Activated T-cell treated with anti-CD3 and anti-CD28 coated beads, Interleukin-2, amount 50 U/mL, for 24 hours (primary cell): ENCODE data around the gene KCTD6.
A peak's percentile ranks its signal among the peaks of the same experiment; 100 is the strongest.

ENCODE experiments used
- DNase-seq: peaks from one replicate; pipeline ENCODE4 v3.0.0-alpha.2; 2020
- H3K27ac Mint-ChIP-seq: 2 replicates; pipeline ENCODE4 v1.8.0; 2020; ENCODE audit warnings: mild to moderate bottlenecking, mixed read lengths
- H3K27me3 Mint-ChIP-seq: 2 replicates; pipeline ENCODE4 v1.8.0; 2020; ENCODE audit warnings: mixed read lengths
- H3K36me3 Mint-ChIP-seq: 2 replicates; pipeline ENCODE4 v1.8.0; 2020; ENCODE audit warnings: low read depth, mixed read lengths
- H3K4me1 Mint-ChIP-seq: 2 replicates; pipeline ENCODE4 v1.8.0; 2020; ENCODE audit warnings: low read depth, mixed read lengths
- H3K4me3 Mint-ChIP-seq: 2 replicates; pipeline ENCODE4 v1.8.0; 2020; ENCODE audit warnings: mild to moderate bottlenecking, moderate library complexity, mixed read lengths
- H3K9me3 Mint-ChIP-seq: 2 replicates; pipeline ENCODE4 v1.8.0; 2020; ENCODE audit warnings: mixed read lengths

Gene KCTD6

DNA sequence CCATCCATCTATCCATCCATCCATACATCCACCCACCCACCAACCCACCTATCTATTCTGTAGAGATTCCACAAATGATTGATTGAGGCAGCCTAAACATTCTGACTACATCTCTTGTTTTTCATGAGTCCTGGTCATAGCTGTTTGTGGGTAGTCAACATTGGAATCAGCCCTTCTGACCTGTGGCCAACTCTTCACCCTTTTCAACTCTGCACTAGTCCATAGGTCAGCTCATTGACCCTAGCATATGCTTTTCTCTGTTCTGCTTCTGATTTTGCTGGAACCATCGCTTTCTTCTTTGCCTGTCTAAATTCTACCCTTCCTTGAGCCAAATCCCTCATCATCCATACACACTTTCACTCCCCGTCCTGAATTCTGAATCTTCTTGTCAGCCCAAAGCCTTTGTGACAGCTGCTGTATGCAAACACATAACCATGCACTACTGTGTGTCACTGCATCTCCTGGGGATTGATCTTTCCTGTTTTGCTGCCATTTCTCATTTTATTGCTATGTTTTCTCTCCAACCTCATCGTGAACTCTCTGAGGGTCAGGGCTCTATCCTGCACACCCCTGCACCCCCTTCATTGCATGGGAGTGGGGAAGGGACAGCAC, 16.8 kb upstream of the KCTD6 start:
- H3K27me3 Mint-ChIP-seq, result peaks cover 3% of the 10 kb centered on the region
- H3K9me3 Mint-ChIP-seq, result no peaks in the 10 kb centered on the region
- H3K27ac Mint-ChIP-seq, result no peak overlapping the region
- DNase-seq, result no peak
- peaks cover 39% of the 10 kb centered on the region for H3K4me1 Mint-ChIP-seq
- H3K4me3 Mint-ChIP-seq, result no peak overlapping the region
- no peaks in the 10 kb centered on the region for H3K36me3 Mint-ChIP-seq

DNA sequence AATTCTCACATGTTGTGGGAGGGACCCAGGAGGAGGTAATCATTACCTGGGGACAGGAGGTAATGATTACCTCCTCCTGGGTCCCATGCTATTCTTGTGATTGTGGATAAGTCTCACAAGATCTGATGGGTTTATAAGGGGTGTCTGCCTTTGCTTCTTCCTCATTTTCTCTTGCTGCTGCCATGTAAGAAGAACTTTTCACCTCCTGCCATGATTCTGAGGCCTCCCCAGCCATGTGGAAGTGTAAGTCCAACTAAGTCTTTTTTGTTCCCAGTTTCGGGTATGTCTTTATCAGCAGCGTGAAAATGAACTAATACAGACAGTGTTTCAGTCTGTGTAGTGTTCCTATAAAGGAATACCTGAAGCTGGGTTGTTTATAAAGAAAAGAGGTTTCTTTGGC, 13.1 kb upstream of the KCTD6 start:
- Mint-ChIP-seq H3K4me3 (no peak overlapping the region), H3K27ac (no peak overlapping the region), H3K27me3 (no peaks in the 10 kb centered on the region), H3K4me1 (peaks cover 13% of the 10 kb centered on the region), H3K9me3 (no peaks in the 10 kb centered on the region), H3K36me3 (no peaks in the 10 kb centered on the region)
- no peak for DNase-seq

DNA sequence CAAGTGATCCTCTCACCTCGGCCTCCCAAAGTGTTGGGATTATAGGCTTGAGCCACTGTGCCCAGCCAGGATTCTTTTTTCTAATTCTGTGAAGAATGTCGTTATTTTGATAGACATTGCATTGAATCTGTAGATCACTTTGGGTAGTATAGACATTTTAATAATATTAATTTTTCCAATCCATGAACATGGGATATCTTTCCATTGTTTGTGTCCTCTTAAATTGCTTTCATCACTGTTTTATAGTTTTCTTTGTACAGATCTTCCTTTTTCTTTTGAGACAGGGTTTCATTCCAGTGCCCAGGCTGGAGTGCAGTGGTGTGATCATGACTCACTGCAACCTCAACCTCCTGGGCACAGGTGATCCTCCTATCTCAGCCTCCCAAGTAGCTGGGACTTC, 11.6 kb upstream of the KCTD6 start:
- Mint-ChIP-seq H3K27me3 (no peaks in the 10 kb centered on the region), H3K9me3 (no peaks in the 10 kb centered on the region), H3K4me3 (no peak overlapping the region), H3K4me1 (no peaks in the 10 kb centered on the region), H3K36me3 (no peaks in the 10 kb centered on the region), H3K27ac (no peak overlapping the region)
- no peak for DNase-seq

DNA sequence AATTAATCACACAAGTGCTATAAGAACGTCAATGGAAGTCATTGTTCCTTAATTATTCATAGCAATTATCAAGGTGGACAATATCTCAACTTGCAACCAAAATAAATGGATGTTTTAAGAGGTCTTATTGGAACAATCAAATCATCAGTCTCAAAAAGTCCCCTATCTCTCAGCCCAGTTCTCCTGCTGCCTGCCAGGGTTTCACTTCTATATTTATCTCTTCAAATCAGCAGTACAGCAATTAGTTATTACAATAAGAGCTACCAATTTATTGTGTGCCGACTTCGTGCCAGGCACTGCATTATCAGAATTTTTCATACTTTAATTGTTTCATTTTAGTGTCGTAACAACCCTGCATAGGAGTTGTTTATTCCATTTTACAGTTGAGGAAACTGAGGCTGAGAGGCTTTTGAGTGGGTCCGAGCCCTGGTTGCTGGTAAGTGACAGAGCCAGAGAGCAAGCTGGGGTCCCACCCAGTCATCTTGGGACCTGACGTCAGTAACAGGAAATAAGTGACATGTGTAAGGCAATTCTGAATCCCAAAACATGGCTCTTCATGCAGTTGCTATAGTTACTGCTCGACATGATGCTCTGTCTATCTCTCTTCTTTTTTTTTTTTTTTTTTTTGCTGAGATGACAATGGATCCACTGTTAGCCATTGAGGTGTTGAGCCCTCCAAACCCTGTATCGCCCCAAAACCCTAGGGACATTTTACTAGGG, 8.8 kb upstream of the KCTD6 start:
- Mint-ChIP-seq H3K4me1 (peaks cover 9% of the 10 kb centered on the region), H3K36me3 (no peaks in the 10 kb centered on the region), H3K9me3 (no peaks in the 10 kb centered on the region), H3K27me3 (peaks cover 2% of the 10 kb centered on the region), H3K27ac (no peak overlapping the region), H3K4me3 (no peak overlapping the region)
- DNase-seq, result no peak

DNA sequence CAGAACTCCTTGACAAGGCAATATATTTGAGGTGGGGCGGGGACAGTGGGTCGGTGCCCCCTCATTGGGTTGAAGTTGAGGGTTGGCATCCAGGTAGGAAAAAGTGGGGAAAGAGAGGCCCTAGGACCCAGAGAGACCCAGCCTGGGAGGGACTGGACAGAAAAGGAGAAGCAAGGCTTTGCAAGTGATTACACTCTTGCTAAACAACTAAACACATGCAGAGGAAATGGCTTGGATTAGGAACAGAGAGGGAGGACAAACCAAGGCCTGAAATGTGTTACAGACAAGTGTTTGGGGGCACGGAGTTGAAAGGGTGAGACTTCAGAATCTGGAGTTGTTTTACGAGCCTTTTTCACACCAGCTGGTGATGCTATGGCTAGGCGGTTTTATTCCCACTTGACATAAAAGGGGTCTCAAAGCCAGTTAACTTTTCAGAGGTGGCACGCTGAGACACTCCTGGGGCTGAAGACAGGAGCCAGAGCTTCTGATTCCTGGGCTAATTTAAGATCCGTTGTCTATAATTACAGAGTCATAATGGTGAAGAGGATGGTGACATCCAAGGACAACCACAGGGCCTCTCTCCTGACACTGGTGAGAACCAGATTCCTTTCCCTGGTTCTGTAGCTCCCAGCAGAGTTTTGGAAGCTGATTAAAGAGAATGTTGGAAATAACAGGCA, 7.7 kb upstream of the KCTD6 start:
- peaks cover 9% of the 10 kb centered on the region for H3K4me1 Mint-ChIP-seq
- H3K4me3 Mint-ChIP-seq, result no peak overlapping the region
- H3K27me3 Mint-ChIP-seq, result peaks cover 10% of the 10 kb centered on the region
- H3K36me3 Mint-ChIP-seq, result no peaks in the 10 kb centered on the region
- H3K27ac Mint-ChIP-seq, result no peak overlapping the region
- H3K9me3 Mint-ChIP-seq, result no peaks in the 10 kb centered on the region
- no peak for DNase-seq

DNA sequence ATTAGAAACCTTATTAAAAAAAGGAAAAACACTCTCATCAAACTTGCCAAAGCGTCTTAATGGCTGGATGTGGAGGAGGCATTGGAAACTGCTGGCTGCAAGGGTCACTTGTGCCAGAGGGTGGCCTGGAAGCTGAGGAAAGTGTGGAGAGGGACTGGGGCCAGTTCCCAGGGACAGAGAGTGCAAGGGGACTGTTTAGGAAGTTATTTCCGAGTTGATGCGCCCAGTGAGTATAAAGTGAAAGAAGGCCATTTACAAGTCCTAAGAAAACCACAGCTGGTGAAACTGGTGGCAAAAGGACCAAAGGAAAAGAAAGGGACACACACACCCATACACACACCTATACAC, 7.2 kb upstream of the KCTD6 start:
- Mint-ChIP-seq H3K4me1 (peaks cover 9% of the 10 kb centered on the region), H3K27ac (no peak overlapping the region), H3K27me3 (peaks cover 10% of the 10 kb centered on the region), H3K9me3 (no peaks in the 10 kb centered on the region), H3K36me3 (no peaks in the 10 kb centered on the region), H3K4me3 (no peak overlapping the region)
- no peak for DNase-seq

DNA sequence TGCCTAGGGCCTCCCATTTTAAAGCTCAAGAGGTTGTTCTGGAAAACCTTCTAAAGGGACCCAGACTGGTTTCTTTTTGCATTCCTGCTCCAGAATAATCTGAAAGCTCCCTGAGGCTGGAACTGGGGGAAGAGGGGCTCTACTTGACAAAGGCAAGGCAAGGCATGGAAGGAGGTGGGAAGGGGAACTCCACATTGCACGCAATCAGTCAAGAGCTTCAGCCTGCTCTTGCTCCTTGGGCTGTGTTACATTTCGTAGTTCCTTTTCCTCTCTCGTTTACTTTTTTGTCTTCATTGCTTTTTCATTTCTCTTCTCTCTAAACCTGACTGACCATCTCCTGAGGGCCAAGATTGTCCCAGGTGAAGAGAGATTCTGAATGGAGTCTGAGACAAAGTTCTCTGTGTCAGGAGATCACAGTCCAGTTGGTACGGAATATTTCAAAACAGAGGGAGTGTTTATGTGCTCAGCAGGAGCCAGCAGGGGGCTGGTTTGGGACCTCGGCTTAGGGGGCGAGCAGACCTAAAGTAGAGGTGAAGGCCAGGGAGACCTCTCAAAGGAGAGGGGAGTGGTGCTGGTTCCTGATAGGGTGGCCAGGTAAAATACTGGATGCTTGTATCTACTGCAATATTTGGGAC, 6.0 kb upstream of the KCTD6 start:
- peaks cover 10% of the 10 kb centered on the region for H3K27me3 Mint-ChIP-seq
- H3K9me3 Mint-ChIP-seq, result no peaks in the 10 kb centered on the region
- no peaks in the 10 kb centered on the region for H3K36me3 Mint-ChIP-seq
- no peak for DNase-seq
- H3K4me1 Mint-ChIP-seq, result peaks cover 18% of the 10 kb centered on the region
- no peak overlapping the region for H3K4me3 Mint-ChIP-seq
- H3K27ac Mint-ChIP-seq, result no peak overlapping the region

DNA sequence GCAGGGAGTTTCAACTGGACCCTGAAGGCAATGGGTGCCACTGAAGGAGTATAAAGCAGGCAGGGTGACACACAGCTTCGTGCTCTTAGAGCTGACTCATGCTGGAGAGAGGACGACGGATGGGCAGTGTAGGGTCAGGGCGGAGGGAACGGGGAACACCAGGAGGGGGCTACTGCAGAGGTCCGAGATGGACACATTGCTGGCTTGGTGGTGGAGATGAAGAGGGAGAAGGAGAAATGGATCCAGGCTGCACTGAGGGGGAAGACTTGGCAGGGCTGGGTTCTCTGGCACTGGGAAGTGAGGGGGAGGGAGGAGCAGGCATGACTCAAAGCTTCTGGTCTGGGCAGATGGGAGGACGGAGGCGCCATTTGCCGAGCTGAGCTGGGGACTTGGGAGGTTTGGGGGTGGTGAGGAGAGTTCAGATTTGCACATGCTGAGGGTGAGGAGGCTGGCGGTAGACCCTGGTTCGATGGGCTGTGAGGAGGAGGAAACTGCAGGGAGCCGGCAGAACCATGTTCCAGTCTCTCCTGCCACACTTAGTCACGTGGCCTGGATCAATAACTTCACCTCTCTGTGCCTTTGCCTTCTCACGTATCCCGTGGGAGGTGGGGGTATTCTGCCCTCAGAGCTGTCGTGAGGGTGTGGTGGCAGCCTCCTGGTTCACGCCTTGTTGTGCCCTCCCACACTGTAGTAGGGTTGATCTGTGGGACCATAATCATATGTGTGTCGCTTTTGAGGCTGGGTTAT, 4.6 kb upstream of the KCTD6 start:
- DNase-seq, result no peak
- Mint-ChIP-seq H3K36me3 (no peaks in the 10 kb centered on the region), H3K9me3 (no peaks in the 10 kb centered on the region), H3K4me3 (no peak overlapping the region), H3K27me3 (peaks cover 10% of the 10 kb centered on the region), H3K4me1 (peaks cover 23% of the 10 kb centered on the region), H3K27ac (no peak overlapping the region)

DNA sequence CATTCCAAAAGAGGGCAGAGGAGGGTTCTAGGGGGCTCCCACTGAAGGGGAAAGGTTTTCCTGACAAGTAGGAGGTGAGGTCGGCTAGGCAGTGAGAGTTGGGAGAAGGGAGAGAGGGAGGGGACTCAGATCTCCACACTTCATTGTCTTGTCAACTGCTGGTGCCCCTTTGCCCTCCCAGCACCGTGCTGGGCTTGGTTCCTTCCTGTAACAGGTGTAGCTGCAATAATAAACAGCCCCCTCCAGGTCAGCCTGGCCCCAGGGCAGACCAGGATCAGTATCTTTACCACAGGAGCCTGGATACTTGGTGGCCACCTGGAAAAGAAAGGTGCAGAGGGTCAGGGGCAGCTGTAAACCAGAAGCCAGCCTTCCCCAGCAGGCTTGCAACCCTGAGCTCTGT, 2.9 kb upstream of the KCTD6 start:
- Mint-ChIP-seq H3K27me3 (peaks cover 10% of the 10 kb centered on the region), H3K27ac (no peak overlapping the region), H3K4me3 (no peak overlapping the region), H3K9me3 (no peaks in the 10 kb centered on the region), H3K4me1 (peaks cover 38% of the 10 kb centered on the region), H3K36me3 (peaks cover 3% of the 10 kb centered on the region)
- DNase-seq, result no peak

DNA sequence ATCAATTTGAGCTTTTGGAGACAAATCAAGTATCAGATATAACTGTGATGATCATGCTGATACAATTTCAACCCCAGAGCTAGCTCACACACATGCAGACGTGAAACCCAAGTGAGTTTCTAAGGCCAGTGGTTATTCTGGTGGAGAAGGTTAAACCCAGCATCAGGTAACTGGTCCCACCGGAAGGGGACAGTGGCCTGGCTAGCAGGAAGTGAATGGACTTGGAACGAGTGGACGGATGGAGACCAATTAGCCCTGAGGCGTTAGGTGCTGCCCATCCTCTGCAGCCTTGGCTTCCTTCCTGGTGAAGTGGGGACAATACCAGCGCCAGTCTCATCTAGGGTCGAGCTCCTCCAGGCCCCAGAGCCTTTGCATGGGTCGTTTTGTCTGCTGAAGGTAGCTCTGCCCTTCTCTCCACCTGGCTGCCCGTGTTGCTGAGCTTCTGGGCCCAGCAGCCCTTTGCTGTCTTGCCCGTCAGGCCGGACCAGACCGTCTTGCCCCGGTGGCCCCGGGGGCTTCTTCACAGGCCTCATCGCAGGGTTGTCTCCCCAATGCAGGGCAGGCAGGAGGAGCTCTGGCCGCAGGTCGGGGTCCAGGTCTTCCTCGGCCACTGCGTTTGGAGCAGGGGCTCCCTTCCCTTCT, 915 bp upstream of the KCTD6 start:
- peak overlapping the region; percentile 76 for H3K27ac Mint-ChIP-seq
- H3K27me3 Mint-ChIP-seq, result peaks cover 10% of the 10 kb centered on the region
- H3K4me1 Mint-ChIP-seq, result peaks cover 55% of the 10 kb centered on the region
- H3K9me3 Mint-ChIP-seq, result no peaks in the 10 kb centered on the region
- peak; percentile 41 for DNase-seq
- peak overlapping the region; percentile 57 for H3K4me3 Mint-ChIP-seq
- H3K36me3 Mint-ChIP-seq, result peaks cover 3% of the 10 kb centered on the region

DNA sequence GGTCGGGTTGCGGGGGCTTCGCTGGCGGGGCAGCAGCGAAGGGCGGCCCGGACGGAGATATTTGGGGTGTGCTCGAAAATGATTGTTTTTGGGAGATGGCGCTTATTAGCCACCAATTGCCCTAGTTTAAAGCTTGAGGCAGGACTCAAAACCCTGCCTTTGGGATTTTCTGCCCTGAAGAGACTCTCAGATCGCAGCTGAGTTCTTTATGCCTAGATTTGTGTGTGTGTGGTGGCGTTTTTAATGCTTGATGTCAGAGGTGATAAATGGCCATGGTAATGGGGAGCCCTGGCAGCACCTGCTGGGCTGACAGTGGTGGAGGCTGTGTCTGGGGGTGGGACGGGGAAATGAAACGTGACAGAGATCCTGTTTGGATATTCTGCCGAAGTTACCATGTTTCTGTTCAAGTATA, 604 bp downstream of the KCTD6 start:
- peak overlapping the region; percentile 91 for H3K4me3 Mint-ChIP-seq
- peaks cover 64% of the 10 kb centered on the region for H3K4me1 Mint-ChIP-seq
- peak overlapping the region; percentile 88 for H3K27ac Mint-ChIP-seq

DNA sequence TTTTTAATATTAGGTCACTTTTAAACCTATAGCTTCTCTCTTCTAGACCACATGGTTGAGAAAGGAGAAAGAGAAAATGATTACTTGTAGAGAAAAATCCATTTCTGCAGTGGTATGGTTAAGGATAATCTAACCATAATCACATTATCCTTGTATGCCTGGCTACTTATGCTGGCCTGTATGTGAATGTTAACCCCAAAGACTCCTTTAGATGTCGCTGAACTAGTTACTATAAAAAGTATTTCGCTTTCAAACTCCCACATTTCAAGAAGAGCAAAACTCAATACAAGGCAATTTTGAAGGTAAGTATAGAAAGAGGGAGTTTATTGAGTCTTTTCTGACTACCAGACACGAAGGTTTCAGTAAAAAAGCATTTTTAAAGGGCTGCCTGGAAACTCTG, 2.2 kb downstream of the KCTD6 start:
- no peak for DNase-seq
- peaks cover 68% of the 10 kb centered on the region for H3K4me1 Mint-ChIP-seq
- no peaks in the 10 kb centered on the region for H3K27me3 Mint-ChIP-seq
- H3K36me3 Mint-ChIP-seq, result peaks cover 5% of the 10 kb centered on the region
- no peaks in the 10 kb centered on the region for H3K9me3 Mint-ChIP-seq
- H3K27ac Mint-ChIP-seq, result no peak overlapping the region
- no peak overlapping the region for H3K4me3 Mint-ChIP-seq

More for the DNA sequence above, 604 bp downstream of the KCTD6 start:
- Mint-ChIP-seq H3K9me3 (no peaks in the 10 kb centered on the region), H3K36me3 (peaks cover 3% of the 10 kb centered on the region), H3K27me3 (peaks cover 7% of the 10 kb centered on the region)
- DNase-seq, result no peak

DNA sequence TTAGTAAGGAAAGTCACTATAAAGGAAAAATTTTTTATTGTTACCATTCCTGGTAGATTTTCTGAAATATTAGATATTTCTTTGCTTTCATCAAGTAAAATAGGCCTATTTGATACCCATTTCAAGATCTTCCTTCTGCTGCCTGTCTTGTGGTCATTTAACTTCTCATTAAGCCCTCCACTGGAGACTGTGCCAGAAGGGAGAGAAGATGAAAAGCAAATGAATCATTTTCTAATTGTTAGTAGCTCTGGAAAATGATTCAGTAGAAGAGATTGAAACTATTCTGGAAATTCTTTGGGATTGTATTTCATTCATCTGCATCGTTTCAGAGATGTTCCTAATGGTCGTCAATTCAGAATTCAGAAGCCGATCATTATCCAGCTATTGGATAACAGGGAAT, 3.2 kb downstream of the KCTD6 start:
- Mint-ChIP-seq H3K27ac (no peak overlapping the region), H3K9me3 (no peaks in the 10 kb centered on the region), H3K36me3 (peaks cover 13% of the 10 kb centered on the region), H3K4me1 (peaks cover 67% of the 10 kb centered on the region), H3K4me3 (no peak overlapping the region), H3K27me3 (no peaks in the 10 kb centered on the region)
- DNase-seq, result no peak

DNA sequence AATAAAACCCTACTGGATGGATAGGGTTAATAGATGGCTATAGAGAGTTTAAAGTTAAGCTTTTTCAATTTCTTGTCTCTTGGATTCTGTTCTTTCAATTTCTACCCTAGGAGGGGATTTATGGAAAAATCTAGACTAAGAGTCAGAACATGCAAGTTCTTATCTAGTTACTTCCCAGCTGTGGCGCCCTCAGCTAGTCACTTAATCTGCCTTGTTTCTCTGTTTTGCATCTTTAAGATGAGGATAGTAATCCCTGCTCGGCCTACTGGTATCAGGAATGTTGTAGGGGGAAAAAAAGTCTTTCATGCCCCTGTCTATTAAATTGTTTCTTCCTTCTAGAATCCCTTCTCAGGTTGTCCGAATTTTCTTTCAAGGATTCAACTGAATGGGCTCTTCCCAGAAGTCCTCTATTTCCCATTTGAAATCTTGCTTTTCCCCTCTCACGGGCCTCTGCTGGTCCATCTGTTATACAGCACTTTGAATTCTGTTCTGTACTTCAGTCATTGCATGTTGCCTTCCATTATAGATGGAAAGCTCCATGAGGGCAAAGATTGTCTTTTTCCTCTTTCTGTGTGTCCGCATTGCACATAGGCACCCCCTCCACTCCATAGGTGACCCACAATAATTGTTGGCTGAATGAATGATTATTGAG, 4.4 kb downstream of the KCTD6 start:
- no peaks in the 10 kb centered on the region for H3K27me3 Mint-ChIP-seq
- H3K4me1 Mint-ChIP-seq, result peaks cover 61% of the 10 kb centered on the region
- H3K4me3 Mint-ChIP-seq, result no peak overlapping the region

More for the DNA sequence above, 4.4 kb downstream of the KCTD6 start:
- no peak for DNase-seq
- no peak overlapping the region for H3K27ac Mint-ChIP-seq
- H3K36me3 Mint-ChIP-seq, result peaks cover 22% of the 10 kb centered on the region
- H3K9me3 Mint-ChIP-seq, result no peaks in the 10 kb centered on the region
